ENCODE measurements around the gene ATE1.

- TF ChIP-seq CTCF (IDR thresholded peaks at IDR 0.05) (no peak), EZH2 (IDR thresholded peaks at IDR 0.05; ENCODE audit: borderline replicate concordance, insufficient read depth, low read depth, low read length, poor library complexity, severe bottlenecking) (no peak)
Observed at GRCh38 chr10:121834757-121835156, 93.1 kb downstream of the ATE1 start.

Measured in B cell (primary cell).